Neural cell (in vitro differentiated cells): ENCODE measurements around the gene GNPTAB. TPM values are rescaled to one million over a fixed set of nuclear protein-coding genes. Genes with fewer than 3 reads are reported as not detected.

Experiments
- H2AFZ ChIP-seq: fragments of 200-600, 300-800 bp; sonication (generic), shearing (Covaris generic); 2 replicates; pipeline ENCODE4 v1.6.0; 2014; ENCODE audit warnings: low read depth, mild to moderate bottlenecking, antibody characterized with exemption, low read length, moderate library complexity
- H3F3A ChIP-seq: fragments of 200-600 bp; shearing (Covaris generic); 2 replicates; pipeline ENCODE4 v1.6.1; 2016; ENCODE audit warnings: mild to moderate bottlenecking, moderate library complexity, mixed read lengths, antibody characterized with exemption, low read length; ENCODE audit not compliant: insufficient read depth, poor library complexity, severe bottlenecking
- H3K27ac ChIP-seq: fragments of 200-600, 300-800 bp; sonication (generic), shearing (Covaris generic); 2 replicates; pipeline ENCODE4 v1.5.1; 2014; ENCODE audit warnings: mild to moderate bottlenecking, low read length, moderate library complexity
- H3K27me3 ChIP-seq: fragments of 300-800, 200-600 bp; sonication (generic), shearing (Covaris generic); 2 replicates; pipeline ENCODE4 v1.6.0; 2014; ENCODE audit warnings: mild to moderate bottlenecking, low read depth, low read length, moderate library complexity; ENCODE audit not compliant: insufficient read depth
- H3K36me3 ChIP-seq: fragments of 300-800, 200-600 bp; sonication (generic), shearing (Covaris generic); 2 replicates; pipeline ENCODE4 v1.5.1; 2014; ENCODE audit warnings: mild to moderate bottlenecking, antibody characterized with exemption, low read length, moderate library complexity; ENCODE audit not compliant: insufficient read depth
- H3K4me2 ChIP-seq: fragments of 300-800, 200-600 bp; sonication (generic), shearing (Covaris generic); 2 replicates; pipeline ENCODE4 v1.6.0; 2014; ENCODE audit warnings: mild to moderate bottlenecking, low read length
- H3K4me3 ChIP-seq: fragments of 300-800, 200-600 bp; sonication (generic), shearing (Covaris generic); 2 replicates; pipeline ENCODE4 v1.5.1; 2014; ENCODE audit warnings: mild to moderate bottlenecking, low read length, moderate library complexity
- H3K79me2 ChIP-seq: fragments of 200-600 bp; shearing (Covaris generic); replicated peaks from 2 replicates; pipeline ENCODE4 v1.6.0; 2014; ENCODE audit warnings: mild to moderate bottlenecking, low read length, moderate library complexity; ENCODE audit not compliant: insufficient read depth
- H3K9ac ChIP-seq: fragments of 300-800, 200-600 bp; sonication (generic), shearing (Covaris generic); 2 replicates; pipeline ENCODE4 v1.6.1; 2016; ENCODE audit warnings: mild to moderate bottlenecking, low read length, mixed read lengths
- H3K9me2 ChIP-seq: fragments of 200-600 bp; shearing (Covaris generic); 2 replicates; pipeline ENCODE4 v1.6.1; 2016; ENCODE audit warnings: mild to moderate bottlenecking, low read length, mixed read lengths; ENCODE audit not compliant: insufficient read depth
- H3K9me3 ChIP-seq: fragments of 200-600, 300-800 bp; sonication (generic), shearing (Covaris generic); 2 replicates; pipeline ENCODE4 v1.6.1; 2016; ENCODE audit warnings: mild to moderate bottlenecking, mixed run types, low read length, moderate library complexity, mixed read lengths
- H4K20me1 ChIP-seq: fragments of 200-600 bp; shearing (Covaris generic); 2 replicates; pipeline ENCODE4 v1.6.1; 2016; ENCODE audit warnings: mild to moderate bottlenecking, mixed run types; ENCODE audit not compliant: insufficient read depth
- CTCF ChIP-seq: fragments of 450-650 bp; IDR thresholded peaks from 2 replicates; pipeline ENCODE4 v1.5.1; 2014; ENCODE audit warnings: antibody characterized with exemption, mild to moderate bottlenecking, moderate library complexity; ENCODE audit not compliant: poor library complexity, severe bottlenecking
- EP300 ChIP-seq: fragments of 450-650 bp; conservative IDR thresholded peaks from 2 replicates; pipeline ENCODE4 v1.6.1; 2014; ENCODE audit warnings: antibody characterized with exemption, mild to moderate bottlenecking, moderate library complexity; ENCODE audit not compliant: poor library complexity, severe bottlenecking
- EZH2 ChIP-seq: fragments of 200-600, 300-800 bp; shearing (Covaris generic), sonication (generic); IDR thresholded peaks from 2 replicates; pipeline ENCODE4 v1.6.1; 2014; ENCODE audit warnings: antibody characterized with exemption, low read length, borderline replicate concordance, mild to moderate bottlenecking; ENCODE audit not compliant: insufficient read depth, poor library complexity, severe bottlenecking
- MXI1 ChIP-seq: fragments of 450-650 bp; conservative IDR thresholded peaks from 2 replicates; pipeline ENCODE4 v1.6.1; 2014; ENCODE audit warnings: antibody characterized with exemption, mild to moderate bottlenecking; ENCODE audit not compliant: poor library complexity, severe bottlenecking
- POLR2AphosphoS5 ChIP-seq: IDR thresholded peaks from 2 replicates; pipeline ENCODE4 v1.6.1; 2012
- RAD21 ChIP-seq: fragments of 450-650 bp; conservative IDR thresholded peaks from 2 replicates; pipeline ENCODE4 v1.6.1; 2014; ENCODE audit warnings: antibody characterized with exemption, mild to moderate bottlenecking, moderate library complexity
- SMC3 ChIP-seq: fragments of 450-650 bp; conservative IDR thresholded peaks from 2 replicates; pipeline ENCODE4 v1.6.1; 2014; ENCODE audit warnings: antibody characterized with exemption, mild to moderate bottlenecking, moderate library complexity; ENCODE audit not compliant: poor library complexity
- TAF1 ChIP-seq: IDR thresholded peaks from 2 replicates; pipeline ENCODE4 v1.6.1; 2012; ENCODE audit warnings: low read depth
- polyA plus RNA-seq: library from polyadenylated mRNA; depleted of rRNA; stranded (reverse); fragments of >200 nt; gene quantifications from 2 replicates; pipeline ENCODE4 v1.2.3, GENCODE V29; 2014
- TF ChIP-seq, protein P1 (sequence below): IDR thresholded peaks from 2 replicates; pipeline ENCODE4 v1.6.1; 2012; ENCODE audit warnings: borderline replicate concordance

Gene GNPTAB
- polyA plus RNA-seq, 1 donor from 2014 or later: 80.0 TPM

DNA sequence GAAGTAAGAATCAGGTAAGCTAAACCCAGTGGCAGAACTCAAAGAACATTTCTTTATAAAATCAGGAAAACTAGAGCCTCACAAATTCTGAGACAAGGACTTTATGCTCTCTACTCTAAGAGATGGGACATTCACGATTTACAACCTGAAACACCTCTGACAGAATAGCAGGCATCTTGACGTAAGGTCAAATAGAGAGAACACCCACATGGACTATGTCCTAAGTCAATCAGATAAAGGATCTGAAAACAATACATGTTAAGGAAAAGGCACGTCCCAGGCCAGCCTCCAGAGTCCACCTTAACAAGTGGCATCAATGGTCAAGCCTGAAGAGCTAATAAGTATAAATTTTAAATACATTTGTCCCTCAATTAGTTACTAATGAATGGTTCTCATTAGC is 51.6 kb downstream of the GNPTAB start:
- no peak overlapping the region for H3K4me3 ChIP-seq
- H3K36me3 ChIP-seq: no peaks in the 10 kb centered on the region
- no peak overlapping the region for H3K27ac ChIP-seq
- H4K20me1 ChIP-seq: no peaks in the 10 kb centered on the region
- no peaks in the 10 kb centered on the region for H3F3A ChIP-seq
- H2AFZ ChIP-seq: no peak overlapping the region
- no peak overlapping the region for H3K9ac ChIP-seq
- no peaks in the 10 kb centered on the region for H3K79me2 ChIP-seq
- H3K9me2 ChIP-seq: no peaks in the 10 kb centered on the region
- no peaks in the 10 kb centered on the region for H3K27me3 ChIP-seq
- H3K9me3 ChIP-seq: no peaks in the 10 kb centered on the region
- no peak overlapping the region for H3K4me2 ChIP-seq
- TF ChIP-seq RAD21: no peak
- TF ChIP-seq, protein P1, sequence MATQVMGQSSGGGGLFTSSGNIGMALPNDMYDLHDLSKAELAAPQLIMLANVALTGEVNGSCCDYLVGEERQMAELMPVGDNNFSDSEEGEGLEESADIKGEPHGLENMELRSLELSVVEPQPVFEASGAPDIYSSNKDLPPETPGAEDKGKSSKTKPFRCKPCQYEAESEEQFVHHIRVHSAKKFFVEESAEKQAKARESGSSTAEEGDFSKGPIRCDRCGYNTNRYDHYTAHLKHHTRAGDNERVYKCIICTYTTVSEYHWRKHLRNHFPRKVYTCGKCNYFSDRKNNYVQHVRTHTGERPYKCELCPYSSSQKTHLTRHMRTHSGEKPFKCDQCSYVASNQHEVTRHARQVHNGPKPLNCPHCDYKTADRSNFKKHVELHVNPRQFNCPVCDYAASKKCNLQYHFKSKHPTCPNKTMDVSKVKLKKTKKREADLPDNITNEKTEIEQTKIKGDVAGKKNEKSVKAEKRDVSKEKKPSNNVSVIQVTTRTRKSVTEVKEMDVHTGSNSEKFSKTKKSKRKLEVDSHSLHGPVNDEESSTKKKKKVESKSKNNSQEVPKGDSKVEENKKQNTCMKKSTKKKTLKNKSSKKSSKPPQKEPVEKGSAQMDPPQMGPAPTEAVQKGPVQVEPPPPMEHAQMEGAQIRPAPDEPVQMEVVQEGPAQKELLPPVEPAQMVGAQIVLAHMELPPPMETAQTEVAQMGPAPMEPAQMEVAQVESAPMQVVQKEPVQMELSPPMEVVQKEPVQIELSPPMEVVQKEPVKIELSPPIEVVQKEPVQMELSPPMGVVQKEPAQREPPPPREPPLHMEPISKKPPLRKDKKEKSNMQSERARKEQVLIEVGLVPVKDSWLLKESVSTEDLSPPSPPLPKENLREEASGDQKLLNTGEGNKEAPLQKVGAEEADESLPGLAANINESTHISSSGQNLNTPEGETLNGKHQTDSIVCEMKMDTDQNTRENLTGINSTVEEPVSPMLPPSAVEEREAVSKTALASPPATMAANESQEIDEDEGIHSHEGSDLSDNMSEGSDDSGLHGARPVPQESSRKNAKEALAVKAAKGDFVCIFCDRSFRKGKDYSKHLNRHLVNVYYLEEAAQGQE: no peak
- no peak for TF ChIP-seq EZH2
- no peak for TF ChIP-seq CTCF
- TF ChIP-seq TAF1: no peak
- TF ChIP-seq POLR2AphosphoS5: no peak
- no peak for TF ChIP-seq EP300
- TF ChIP-seq MXI1: no peak
- no peak for TF ChIP-seq SMC3

- Histone ChIP-seq H3K9me3 (no peaks in the 10 kb centered on the region), H3K27me3 (no peaks in the 10 kb centered on the region), H3K9me2 (no peaks in the 10 kb centered on the region), H3K4me2 (no peak overlapping the region), H3F3A (no peaks in the 10 kb centered on the region), H4K20me1 (no peaks in the 10 kb centered on the region), H3K9ac (no peak overlapping the region), H3K79me2 (no peaks in the 10 kb centered on the region), H2AFZ (no peak overlapping the region), H3K36me3 (no peaks in the 10 kb centered on the region), H3K4me3 (no peak overlapping the region), H3K27ac (no peak overlapping the region)
- TF ChIP-seq MXI1: no peak
- no peak for TF ChIP-seq SMC3
- TF ChIP-seq, protein P1: no peak
- TF ChIP-seq TAF1: no peak
These were observed 52.8 kb downstream of the GNPTAB start for GRCh38 chr12:101777978-101778377.
